ENCODE measurements around the gene PER2. TPM values are rescaled to one million over a fixed set of nuclear protein-coding genes. Genes with fewer than 3 reads are reported as not detected.

PER2 gene
- total RNA-seq, 1 experiment from 2014 or later = 23.3 TPM

DNA sequence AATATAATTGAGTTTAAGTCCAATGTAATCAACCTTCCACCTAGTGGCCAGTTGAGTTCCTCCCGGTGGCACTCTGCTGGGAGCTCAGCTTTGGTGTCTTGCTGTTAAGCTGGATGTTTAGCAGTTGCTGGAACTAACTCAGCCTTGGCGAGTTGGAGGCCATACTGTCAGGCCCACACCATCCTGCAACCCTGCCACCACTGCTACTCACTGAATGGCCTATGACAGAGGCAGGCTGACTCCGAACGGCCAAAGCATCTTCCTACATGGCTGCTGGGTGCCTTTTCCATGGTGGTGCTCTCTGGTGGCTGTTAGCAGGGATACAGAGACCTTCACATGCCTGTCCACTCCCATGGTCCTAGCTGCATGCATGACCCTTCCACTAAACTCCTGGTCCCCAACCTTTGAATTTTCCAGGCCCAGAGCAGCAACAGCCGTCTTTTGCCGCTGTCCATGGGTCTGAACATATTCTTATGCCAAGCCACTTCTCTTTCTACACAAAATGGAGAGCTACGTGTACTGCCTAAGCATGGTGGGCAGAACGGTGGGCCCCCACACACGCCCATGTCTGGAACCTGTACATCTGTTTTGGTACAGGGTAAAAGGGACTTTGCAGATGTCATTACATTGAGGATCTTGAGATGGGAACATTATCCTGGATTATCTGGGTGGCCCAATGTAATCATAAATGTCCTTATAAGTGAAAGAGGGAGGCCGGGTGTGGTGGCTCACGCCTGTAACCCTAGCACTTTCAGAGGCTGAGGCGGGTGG, 16.9 kb upstream of the PER2 start:
- peak overlapping the region; percentile 21; the same call in 1 of the 2 replicates for H2AFZ ChIP-seq (ENCODE audit: low read length)
- peak; percentile 77 for DNase-seq
- H3K36me3 ChIP-seq (ENCODE audit: insufficient read depth, low read length) = no peaks in the 10 kb centered on the region

DNA sequence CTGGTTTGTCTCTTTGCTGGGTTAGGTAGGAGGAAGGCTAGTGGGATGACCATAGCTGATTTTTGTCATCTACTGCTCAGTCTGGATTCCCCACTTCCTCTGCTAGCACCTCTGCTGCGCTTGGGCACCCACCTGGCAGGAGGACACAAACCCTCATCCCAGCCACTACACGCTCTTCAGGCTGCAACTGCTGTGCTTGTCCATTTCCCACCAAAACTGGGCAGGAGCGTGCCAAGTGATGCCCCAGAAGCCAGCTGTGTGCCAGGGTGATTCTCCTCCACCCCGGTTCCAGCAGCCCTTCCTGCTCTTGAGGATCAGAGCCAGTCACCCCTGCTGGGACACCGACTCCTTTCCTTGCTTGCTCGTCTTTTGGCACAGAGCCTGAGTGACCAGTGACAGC, 15.7 kb upstream of the PER2 start:
- Histone ChIP-seq H3K4me3 (ENCODE audit: low read length) (no peak overlapping the region), H2AFZ (ENCODE audit: low read length) (peak overlapping the region; percentile 22; the same call in 1 of the 2 replicates), H3K27ac (ENCODE audit: low read length) (no peak overlapping the region), H3K9ac (ENCODE audit: low read length) (no peak overlapping the region), H4K20me1 (ENCODE audit: insufficient read depth, low read depth, low read length) (no peaks in the 10 kb centered on the region), H3K79me2 (ENCODE audit: low read length) (no peaks in the 10 kb centered on the region), H3K9me2 (replicated peaks; ENCODE audit: insufficient read depth, low read length) (no peaks in the 10 kb centered on the region), H3K4me1 (ENCODE audit: low read length) (peaks cover 44% of the 10 kb centered on the region), H3K9me3 (ENCODE audit: low read length) (no peaks in the 10 kb centered on the region), H3K4me2 (ENCODE audit: low read depth, low read length, poor library complexity, severe bottlenecking) (no peak overlapping the region), H3K36me3 (ENCODE audit: insufficient read depth, low read length) (no peaks in the 10 kb centered on the region), H3K27me3 (ENCODE audit: low read length) (no peaks in the 10 kb centered on the region)
- no peak for DNase-seq

More for the DNA sequence above, 16.9 kb upstream of the PER2 start:
- Histone ChIP-seq H4K20me1 (ENCODE audit: insufficient read depth, low read depth, low read length) (no peaks in the 10 kb centered on the region), H3K4me2 (ENCODE audit: low read depth, low read length, poor library complexity, severe bottlenecking) (peak overlapping the region; percentile 77), H3K9me2 (replicated peaks; ENCODE audit: insufficient read depth, low read length) (no peaks in the 10 kb centered on the region), H3K4me1 (ENCODE audit: low read length) (peaks cover 47% of the 10 kb centered on the region), H3K4me3 (ENCODE audit: low read length) (no peak overlapping the region), H3K27me3 (ENCODE audit: low read length) (no peaks in the 10 kb centered on the region), H3K9me3 (ENCODE audit: low read length) (no peaks in the 10 kb centered on the region), H3K9ac (ENCODE audit: low read length) (0 out of 2 replicates have a peak overlapping the region, but pooled peaks have one; percentile 1), H3K27ac (ENCODE audit: low read length) (peak overlapping the region; percentile 91), H3K79me2 (ENCODE audit: low read length) (no peaks in the 10 kb centered on the region)

DNA sequence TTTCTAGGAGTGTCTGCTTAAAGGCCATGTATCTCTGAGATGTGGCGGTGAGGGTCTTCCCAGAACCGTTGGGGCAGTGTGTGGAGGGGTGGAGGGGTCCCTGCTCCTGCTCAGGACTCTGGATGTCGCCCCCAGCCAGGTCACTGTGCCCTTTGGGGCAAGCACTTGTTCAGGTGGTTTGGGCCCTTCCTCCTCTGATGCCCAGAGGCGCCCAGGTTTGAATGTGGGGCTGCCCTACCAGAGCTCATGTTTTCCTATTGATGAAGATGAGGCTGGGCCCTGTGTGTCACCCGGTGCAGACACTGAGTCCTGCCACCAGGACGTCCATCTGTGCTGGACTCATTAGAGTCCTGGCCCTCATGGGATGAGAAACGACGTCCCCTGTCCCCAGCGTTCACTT, 14.3 kb upstream of the PER2 start:
- H4K20me1 ChIP-seq (ENCODE audit: insufficient read depth, low read depth, low read length) = no peaks in the 10 kb centered on the region
- no peaks in the 10 kb centered on the region for H3K27me3 ChIP-seq (ENCODE audit: low read length)
- H3K9me2 ChIP-seq (replicated peaks; ENCODE audit: insufficient read depth, low read length) = no peaks in the 10 kb centered on the region
- H3K36me3 ChIP-seq (ENCODE audit: insufficient read depth, low read length) = no peaks in the 10 kb centered on the region
- H3K79me2 ChIP-seq (ENCODE audit: low read length) = no peaks in the 10 kb centered on the region
- H3K9ac ChIP-seq (ENCODE audit: low read length) = no peak overlapping the region
- H3K4me3 ChIP-seq (ENCODE audit: low read length) = no peak overlapping the region
- H2AFZ ChIP-seq (ENCODE audit: low read length) = no peak overlapping the region
- no peak overlapping the region for H3K4me2 ChIP-seq (ENCODE audit: low read depth, low read length, poor library complexity, severe bottlenecking)
- peaks cover 40% of the 10 kb centered on the region for H3K4me1 ChIP-seq (ENCODE audit: low read length)
- no peaks in the 10 kb centered on the region for H3K9me3 ChIP-seq (ENCODE audit: low read length)
- no peak overlapping the region for H3K27ac ChIP-seq (ENCODE audit: low read length)
- DNase-seq = no peak

DNA sequence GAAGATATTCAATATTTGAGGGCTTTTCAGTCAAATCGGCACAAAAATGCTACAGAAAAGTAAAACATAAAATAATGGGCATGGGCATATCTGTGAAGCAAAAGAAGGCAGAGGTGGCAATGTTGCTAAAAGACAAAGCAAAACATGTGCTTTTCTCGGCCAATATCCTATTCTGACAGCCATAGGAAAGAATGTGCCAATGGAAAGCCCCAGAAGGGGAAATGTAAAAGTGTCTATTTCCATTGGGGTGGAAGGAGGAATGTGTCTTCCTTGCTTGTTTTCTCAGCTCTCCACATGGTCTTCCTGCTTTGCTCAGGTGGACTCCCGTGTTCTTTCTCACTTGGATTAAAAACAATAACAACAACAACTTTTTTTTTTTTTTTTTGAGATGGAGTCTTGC, 13.7 kb upstream of the PER2 start:
- no peaks in the 10 kb centered on the region for H3K9me2 ChIP-seq (replicated peaks; ENCODE audit: insufficient read depth, low read length)
- no peak overlapping the region for H3K4me3 ChIP-seq (ENCODE audit: low read length)
- no peak overlapping the region for H3K9ac ChIP-seq (ENCODE audit: low read length)
- H4K20me1 ChIP-seq (ENCODE audit: insufficient read depth, low read depth, low read length) = no peaks in the 10 kb centered on the region
- H3K27me3 ChIP-seq (ENCODE audit: low read length) = no peaks in the 10 kb centered on the region
- H2AFZ ChIP-seq (ENCODE audit: low read length) = peak overlapping the region; percentile 24; the same call in 1 of the 2 replicates
- no peak overlapping the region for H3K4me2 ChIP-seq (ENCODE audit: low read depth, low read length, poor library complexity, severe bottlenecking)
- no peaks in the 10 kb centered on the region for H3K36me3 ChIP-seq (ENCODE audit: insufficient read depth, low read length)
- no peaks in the 10 kb centered on the region for H3K9me3 ChIP-seq (ENCODE audit: low read length)
- no peaks in the 10 kb centered on the region for H3K79me2 ChIP-seq (ENCODE audit: low read length)
- no peak for DNase-seq
- H3K27ac ChIP-seq (ENCODE audit: low read length) = no peak overlapping the region
- H3K4me1 ChIP-seq (ENCODE audit: low read length) = peaks cover 34% of the 10 kb centered on the region

DNA sequence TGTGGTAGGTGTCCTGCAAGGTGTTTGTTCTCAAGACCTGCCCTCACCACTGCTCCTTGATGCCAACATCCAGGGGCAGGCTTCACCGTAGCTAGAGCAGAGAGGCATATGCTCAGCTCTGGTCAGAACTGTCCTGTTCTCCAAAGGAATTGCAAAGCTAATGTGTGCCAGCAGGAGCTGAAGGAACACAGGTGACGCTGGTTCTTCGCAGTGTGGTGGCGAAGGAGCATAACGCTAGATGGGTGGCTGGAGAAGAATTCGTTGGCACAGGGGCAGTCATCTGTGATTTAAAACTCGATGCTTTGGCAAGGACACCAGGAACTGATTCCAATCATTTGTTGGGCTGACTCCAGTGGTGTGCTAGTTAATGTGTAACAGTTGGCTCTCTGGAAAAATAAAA, 11.4 kb upstream of the PER2 start:
- no peaks in the 10 kb centered on the region for H4K20me1 ChIP-seq (ENCODE audit: insufficient read depth, low read depth, low read length)
- H3K9me2 ChIP-seq (replicated peaks; ENCODE audit: insufficient read depth, low read length) = no peaks in the 10 kb centered on the region
- H3K79me2 ChIP-seq (ENCODE audit: low read length) = no peaks in the 10 kb centered on the region
- H3K4me1 ChIP-seq (ENCODE audit: low read length) = peaks cover 17% of the 10 kb centered on the region
- H3K36me3 ChIP-seq (ENCODE audit: insufficient read depth, low read length) = no peaks in the 10 kb centered on the region
- H2AFZ ChIP-seq (ENCODE audit: low read length) = no peak overlapping the region
- no peak overlapping the region for H3K4me2 ChIP-seq (ENCODE audit: low read depth, low read length, poor library complexity, severe bottlenecking)
- no peaks in the 10 kb centered on the region for H3K27me3 ChIP-seq (ENCODE audit: low read length)
- DNase-seq = no peak
- no peak overlapping the region for H3K9ac ChIP-seq (ENCODE audit: low read length)
- no peak overlapping the region for H3K27ac ChIP-seq (ENCODE audit: low read length)
- H3K4me3 ChIP-seq (ENCODE audit: low read length) = no peak overlapping the region
- no peaks in the 10 kb centered on the region for H3K9me3 ChIP-seq (ENCODE audit: low read length)

DNA sequence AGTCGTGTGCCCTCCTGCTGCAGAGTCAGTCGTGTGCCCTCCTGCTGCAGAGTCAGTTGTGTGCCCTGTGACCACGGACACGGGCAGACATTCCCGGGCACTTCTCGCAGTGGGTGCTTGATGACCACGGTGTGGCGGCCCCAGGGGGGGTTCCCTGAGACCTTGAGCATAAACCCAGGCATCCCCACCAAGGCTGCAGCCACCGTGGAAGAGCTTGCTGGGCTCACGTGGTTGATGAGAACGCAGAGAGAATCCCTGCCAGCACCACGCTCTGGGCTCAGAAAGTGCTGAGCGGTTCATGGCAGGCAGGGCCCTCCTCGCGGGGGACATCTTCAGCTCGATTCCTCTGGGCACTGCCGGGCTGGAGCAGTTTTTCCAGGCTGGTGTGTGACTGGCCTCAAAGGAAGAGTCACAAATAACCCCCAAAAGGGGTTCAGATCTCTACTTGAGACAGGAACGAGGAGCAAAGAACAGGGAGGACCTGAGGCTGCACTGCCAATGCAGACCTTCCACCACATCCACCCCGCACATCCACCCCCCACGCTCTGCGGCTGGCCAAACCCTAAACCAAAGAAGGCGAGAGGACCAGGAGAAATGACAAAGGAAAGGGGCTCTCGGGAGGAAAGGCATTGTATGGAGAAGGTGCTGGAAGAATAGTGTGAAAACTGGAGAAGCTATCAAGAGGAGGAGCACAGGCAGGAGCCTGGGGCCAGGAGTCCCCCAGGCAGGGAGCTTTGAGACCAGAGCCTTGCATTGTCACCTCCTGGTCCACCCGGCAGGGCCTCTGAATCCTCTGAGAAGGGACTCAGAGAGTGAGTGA, 8.4 kb upstream of the PER2 start:
- Histone ChIP-seq H3K36me3 (ENCODE audit: insufficient read depth, low read length) (no peaks in the 10 kb centered on the region), H3K4me3 (ENCODE audit: low read length) (no peak overlapping the region), H3K4me2 (ENCODE audit: low read depth, low read length, poor library complexity, severe bottlenecking) (no peak overlapping the region), H3K9me2 (replicated peaks; ENCODE audit: insufficient read depth, low read length) (no peaks in the 10 kb centered on the region), H3K9me3 (ENCODE audit: low read length) (no peaks in the 10 kb centered on the region), H3K27me3 (ENCODE audit: low read length) (no peaks in the 10 kb centered on the region), H4K20me1 (ENCODE audit: insufficient read depth, low read depth, low read length) (no peaks in the 10 kb centered on the region), H3K9ac (ENCODE audit: low read length) (no peak overlapping the region), H3K27ac (ENCODE audit: low read length) (no peak overlapping the region), H3K4me1 (ENCODE audit: low read length) (peaks cover 6% of the 10 kb centered on the region), H3K79me2 (ENCODE audit: low read length) (no peaks in the 10 kb centered on the region), H2AFZ (ENCODE audit: low read length) (no peak overlapping the region)
- DNase-seq = no peak

DNA sequence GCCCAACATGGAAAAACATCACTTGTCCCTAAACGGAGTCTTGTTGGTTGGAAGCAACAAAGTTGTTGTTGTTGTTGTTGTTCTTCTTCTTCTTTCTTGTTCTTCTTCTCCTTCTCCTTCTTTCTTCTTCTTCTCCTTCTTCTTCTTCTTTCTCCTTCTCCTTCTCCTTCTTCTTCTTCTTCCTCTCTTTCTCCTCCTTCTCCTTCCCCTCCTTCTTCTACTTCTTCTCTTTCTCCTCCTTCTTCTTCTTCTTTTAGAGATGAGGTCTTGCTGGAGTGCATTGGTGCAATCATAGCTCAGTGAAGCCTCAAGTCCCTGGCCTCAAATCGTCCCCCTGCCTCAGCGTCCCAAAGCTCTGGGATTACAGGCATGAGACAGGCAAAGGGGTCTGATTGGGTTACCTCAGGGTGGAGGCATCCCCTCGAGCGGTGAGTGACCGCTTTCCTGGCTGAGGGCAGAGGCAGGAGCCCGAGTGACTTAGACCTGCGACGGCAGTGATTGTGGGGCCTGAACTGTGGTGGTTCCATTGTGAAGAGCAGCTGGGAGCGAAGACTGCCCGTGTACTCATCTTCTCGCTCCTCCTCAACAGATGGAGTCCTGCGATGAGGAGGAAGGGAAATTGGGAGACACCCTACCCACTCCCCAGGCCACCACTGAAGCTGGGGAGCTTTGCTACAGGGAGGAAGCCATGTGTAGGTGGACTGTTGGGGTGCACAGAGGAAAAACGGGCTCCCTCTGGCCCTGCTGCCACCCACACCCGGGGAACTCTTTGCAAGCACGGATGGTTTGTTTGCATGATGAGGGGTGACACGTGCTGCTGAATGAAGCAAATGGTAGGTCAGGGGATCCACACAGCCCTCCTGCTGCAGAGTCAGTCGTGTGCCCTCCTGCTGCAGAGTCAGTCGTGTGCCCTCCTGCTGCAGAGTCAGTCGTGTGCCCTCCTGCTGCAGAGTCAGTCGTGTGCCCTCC, 7.0 kb upstream of the PER2 start:
- Histone ChIP-seq H3K27ac (ENCODE audit: low read length) (no peak overlapping the region), H3K4me3 (ENCODE audit: low read length) (no peak overlapping the region), H4K20me1 (ENCODE audit: insufficient read depth, low read depth, low read length) (no peaks in the 10 kb centered on the region), H3K9ac (ENCODE audit: low read length) (peak overlapping the region; percentile 38; the same call in 1 of the 2 replicates), H3K36me3 (ENCODE audit: insufficient read depth, low read length) (no peaks in the 10 kb centered on the region), H3K27me3 (ENCODE audit: low read length) (no peaks in the 10 kb centered on the region), H3K4me1 (ENCODE audit: low read length) (peaks cover 10% of the 10 kb centered on the region), H3K4me2 (ENCODE audit: low read depth, low read length, poor library complexity, severe bottlenecking) (peak overlapping the region; percentile 32), H3K9me3 (ENCODE audit: low read length) (no peaks in the 10 kb centered on the region), H3K9me2 (replicated peaks; ENCODE audit: insufficient read depth, low read length) (no peaks in the 10 kb centered on the region), H3K79me2 (ENCODE audit: low read length) (no peaks in the 10 kb centered on the region), H2AFZ (ENCODE audit: low read length) (0 out of 2 replicates have a peak overlapping the region, but pooled peaks have one; percentile 8)
- DNase-seq = peak; percentile 58
